Neural cell (in vitro differentiated cells): ENCODE measurements around the gene C11orf87. TPM values are rescaled to one million over a fixed set of nuclear protein-coding genes. Genes with fewer than 3 reads are reported as not detected.

Source experiments
- H2AFZ ChIP-seq: fragments of 200-600, 300-800 bp; sonication (generic), shearing (Covaris generic); 2 replicates; pipeline ENCODE4 v1.6.0; 2014; ENCODE audit warnings: low read depth, mild to moderate bottlenecking, antibody characterized with exemption, low read length, moderate library complexity
- H3F3A ChIP-seq: fragments of 200-600 bp; shearing (Covaris generic); 2 replicates; pipeline ENCODE4 v1.6.1; 2016; ENCODE audit warnings: mild to moderate bottlenecking, moderate library complexity, mixed read lengths, antibody characterized with exemption, low read length; ENCODE audit not compliant: insufficient read depth, poor library complexity, severe bottlenecking
- H3K27ac ChIP-seq: fragments of 200-600, 300-800 bp; sonication (generic), shearing (Covaris generic); 2 replicates; pipeline ENCODE4 v1.5.1; 2014; ENCODE audit warnings: mild to moderate bottlenecking, low read length, moderate library complexity
- H3K27me3 ChIP-seq: fragments of 300-800, 200-600 bp; sonication (generic), shearing (Covaris generic); 2 replicates; pipeline ENCODE4 v1.6.0; 2014; ENCODE audit warnings: mild to moderate bottlenecking, low read depth, low read length, moderate library complexity; ENCODE audit not compliant: insufficient read depth
- H3K36me3 ChIP-seq: fragments of 300-800, 200-600 bp; sonication (generic), shearing (Covaris generic); 2 replicates; pipeline ENCODE4 v1.5.1; 2014; ENCODE audit warnings: mild to moderate bottlenecking, antibody characterized with exemption, low read length, moderate library complexity; ENCODE audit not compliant: insufficient read depth
- H3K4me2 ChIP-seq: fragments of 300-800, 200-600 bp; sonication (generic), shearing (Covaris generic); 2 replicates; pipeline ENCODE4 v1.6.0; 2014; ENCODE audit warnings: mild to moderate bottlenecking, low read length
- H3K4me3 ChIP-seq: fragments of 300-800, 200-600 bp; sonication (generic), shearing (Covaris generic); 2 replicates; pipeline ENCODE4 v1.5.1; 2014; ENCODE audit warnings: mild to moderate bottlenecking, low read length, moderate library complexity
- H3K79me2 ChIP-seq: fragments of 200-600 bp; shearing (Covaris generic); replicated peaks from 2 replicates; pipeline ENCODE4 v1.6.0; 2014; ENCODE audit warnings: mild to moderate bottlenecking, low read length, moderate library complexity; ENCODE audit not compliant: insufficient read depth
- H3K9ac ChIP-seq: fragments of 300-800, 200-600 bp; sonication (generic), shearing (Covaris generic); 2 replicates; pipeline ENCODE4 v1.6.1; 2016; ENCODE audit warnings: mild to moderate bottlenecking, low read length, mixed read lengths
- H3K9me2 ChIP-seq: fragments of 200-600 bp; shearing (Covaris generic); 2 replicates; pipeline ENCODE4 v1.6.1; 2016; ENCODE audit warnings: mild to moderate bottlenecking, low read length, mixed read lengths; ENCODE audit not compliant: insufficient read depth
- H3K9me3 ChIP-seq: fragments of 200-600, 300-800 bp; sonication (generic), shearing (Covaris generic); 2 replicates; pipeline ENCODE4 v1.6.1; 2016; ENCODE audit warnings: mild to moderate bottlenecking, mixed run types, low read length, moderate library complexity, mixed read lengths
- H4K20me1 ChIP-seq: fragments of 200-600 bp; shearing (Covaris generic); 2 replicates; pipeline ENCODE4 v1.6.1; 2016; ENCODE audit warnings: mild to moderate bottlenecking, mixed run types; ENCODE audit not compliant: insufficient read depth
- CTCF ChIP-seq: fragments of 450-650 bp; IDR thresholded peaks from 2 replicates; pipeline ENCODE4 v1.5.1; 2014; ENCODE audit warnings: antibody characterized with exemption, mild to moderate bottlenecking, moderate library complexity; ENCODE audit not compliant: poor library complexity, severe bottlenecking
- EZH2 ChIP-seq: fragments of 200-600, 300-800 bp; shearing (Covaris generic), sonication (generic); IDR thresholded peaks from 2 replicates; pipeline ENCODE4 v1.6.1; 2014; ENCODE audit warnings: antibody characterized with exemption, low read length, borderline replicate concordance, mild to moderate bottlenecking; ENCODE audit not compliant: insufficient read depth, poor library complexity, severe bottlenecking
- MXI1 ChIP-seq: fragments of 450-650 bp; conservative IDR thresholded peaks from 2 replicates; pipeline ENCODE4 v1.6.1; 2014; ENCODE audit warnings: antibody characterized with exemption, mild to moderate bottlenecking; ENCODE audit not compliant: poor library complexity, severe bottlenecking
- POLR2AphosphoS5 ChIP-seq: IDR thresholded peaks from 2 replicates; pipeline ENCODE4 v1.6.1; 2012
- RAD21 ChIP-seq: fragments of 450-650 bp; conservative IDR thresholded peaks from 2 replicates; pipeline ENCODE4 v1.6.1; 2014; ENCODE audit warnings: antibody characterized with exemption, mild to moderate bottlenecking, moderate library complexity
- SMC3 ChIP-seq: fragments of 450-650 bp; conservative IDR thresholded peaks from 2 replicates; pipeline ENCODE4 v1.6.1; 2014; ENCODE audit warnings: antibody characterized with exemption, mild to moderate bottlenecking, moderate library complexity; ENCODE audit not compliant: poor library complexity
- TAF1 ChIP-seq: IDR thresholded peaks from 2 replicates; pipeline ENCODE4 v1.6.1; 2012; ENCODE audit warnings: low read depth
- polyA plus RNA-seq: library from polyadenylated mRNA; depleted of rRNA; stranded (reverse); fragments of >200 nt; gene quantifications from 2 replicates; pipeline ENCODE4 v1.2.3, GENCODE V29; 2014
- TF ChIP-seq, protein P1 (sequence below): IDR thresholded peaks from 2 replicates; pipeline ENCODE4 v1.6.1; 2012; ENCODE audit warnings: borderline replicate concordance

Gene C11orf87
- polyA plus RNA-seq, 1 donor from 2014 or later: 8.6 TPM

GRCh38 chr11:109424901-109425300, 2.9 kb downstream of the C11orf87 start:
- Histone ChIP-seq H3F3A (no peaks in the 10 kb centered on the region), H3K9ac (no peak overlapping the region), H3K79me2 (no peaks in the 10 kb centered on the region), H3K9me3 (no peaks in the 10 kb centered on the region), H2AFZ (no peak overlapping the region), H3K4me3 (peak overlapping the region; percentile 52), H3K9me2 (no peaks in the 10 kb centered on the region), H3K4me2 (peak overlapping the region; percentile 49), H3K36me3 (no peaks in the 10 kb centered on the region), H3K27ac (no peak overlapping the region), H4K20me1 (no peaks in the 10 kb centered on the region), H3K27me3 (peaks cover 25% of the 10 kb centered on the region)
- TF ChIP-seq EZH2 (no peak), TAF1 (no peak), RAD21 (no peak), MXI1 (no peak)
- TF ChIP-seq, protein P1, sequence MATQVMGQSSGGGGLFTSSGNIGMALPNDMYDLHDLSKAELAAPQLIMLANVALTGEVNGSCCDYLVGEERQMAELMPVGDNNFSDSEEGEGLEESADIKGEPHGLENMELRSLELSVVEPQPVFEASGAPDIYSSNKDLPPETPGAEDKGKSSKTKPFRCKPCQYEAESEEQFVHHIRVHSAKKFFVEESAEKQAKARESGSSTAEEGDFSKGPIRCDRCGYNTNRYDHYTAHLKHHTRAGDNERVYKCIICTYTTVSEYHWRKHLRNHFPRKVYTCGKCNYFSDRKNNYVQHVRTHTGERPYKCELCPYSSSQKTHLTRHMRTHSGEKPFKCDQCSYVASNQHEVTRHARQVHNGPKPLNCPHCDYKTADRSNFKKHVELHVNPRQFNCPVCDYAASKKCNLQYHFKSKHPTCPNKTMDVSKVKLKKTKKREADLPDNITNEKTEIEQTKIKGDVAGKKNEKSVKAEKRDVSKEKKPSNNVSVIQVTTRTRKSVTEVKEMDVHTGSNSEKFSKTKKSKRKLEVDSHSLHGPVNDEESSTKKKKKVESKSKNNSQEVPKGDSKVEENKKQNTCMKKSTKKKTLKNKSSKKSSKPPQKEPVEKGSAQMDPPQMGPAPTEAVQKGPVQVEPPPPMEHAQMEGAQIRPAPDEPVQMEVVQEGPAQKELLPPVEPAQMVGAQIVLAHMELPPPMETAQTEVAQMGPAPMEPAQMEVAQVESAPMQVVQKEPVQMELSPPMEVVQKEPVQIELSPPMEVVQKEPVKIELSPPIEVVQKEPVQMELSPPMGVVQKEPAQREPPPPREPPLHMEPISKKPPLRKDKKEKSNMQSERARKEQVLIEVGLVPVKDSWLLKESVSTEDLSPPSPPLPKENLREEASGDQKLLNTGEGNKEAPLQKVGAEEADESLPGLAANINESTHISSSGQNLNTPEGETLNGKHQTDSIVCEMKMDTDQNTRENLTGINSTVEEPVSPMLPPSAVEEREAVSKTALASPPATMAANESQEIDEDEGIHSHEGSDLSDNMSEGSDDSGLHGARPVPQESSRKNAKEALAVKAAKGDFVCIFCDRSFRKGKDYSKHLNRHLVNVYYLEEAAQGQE: peak; percentile 81

- Histone ChIP-seq H3K9ac (no peak overlapping the region), H2AFZ (no peak overlapping the region), H3K27ac (no peak overlapping the region), H3K36me3 (no peaks in the 10 kb centered on the region), H3K9me2 (no peaks in the 10 kb centered on the region), H3K9me3 (no peaks in the 10 kb centered on the region), H3K4me3 (peak overlapping the region; percentile 52), H3K4me2 (peak overlapping the region; percentile 49), H4K20me1 (no peaks in the 10 kb centered on the region), H3K27me3 (peaks cover 25% of the 10 kb centered on the region), H3K79me2 (no peaks in the 10 kb centered on the region), H3F3A (no peaks in the 10 kb centered on the region)
- TF ChIP-seq CTCF (peak; percentile 59), MXI1 (no peak), POLR2AphosphoS5 (no peak), RAD21 (peak; percentile 52), TAF1 (no peak), SMC3 (peak; percentile 51)
- TF ChIP-seq, protein P1: no peak
Measured at GRCh38 chr11:109425554-109425953, 3.6 kb downstream of the C11orf87 start.
